ENCODE data around the gene CCM2.

The CCM2 gene

GRCh38 chr7:45071528-45071927 is 71.5 kb downstream of the CCM2 start:
- DNase-seq: no peak

- DNase-seq: no peak
Measured at GRCh38 chr7:45072131-45073030, 72.4 kb downstream of the CCM2 start.

- DNase-seq: no peak
Measured at GRCh38 chr7:45073031-45073785, 73.2 kb downstream of the CCM2 start.

- DNase-seq: no peak
Measured at GRCh38 chr7:45073786-45074527, 74.0 kb downstream of the CCM2 start.

- DNase-seq: no peak
Measured at GRCh38 chr7:45074528-45075354, 74.7 kb downstream of the CCM2 start.

- no peak for DNase-seq
Measured at GRCh38 chr7:45075355-45075644, 75.3 kb downstream of the CCM2 start.

- no peak for DNase-seq
Measured at GRCh38 chr7:45075871-45076796, 76.1 kb downstream of the CCM2 start.

- no peak for DNase-seq
Measured at GRCh38 chr7:45076946-45077345, 76.9 kb downstream of the CCM2 start.

- DNase-seq: no peak
Measured at GRCh38 chr7:45077579-45077978, 77.6 kb downstream of the CCM2 start.

- DNase-seq: peak; percentile 13
Measured at GRCh38 chr7:45078125-45078681, 78.2 kb downstream of the CCM2 start.

- DNase-seq: peak; percentile 12
Measured at GRCh38 chr7:45080265-45080957, 80.4 kb downstream of the CCM2 start.

- no peak for DNase-seq
Measured at GRCh38 chr7:45080958-45081669, 81.1 kb downstream of the CCM2 start.

- DNase-seq: no peak
Measured at GRCh38 chr7:45081670-45081974, 81.6 kb downstream of the CCM2 start.

- no peak for DNase-seq
Measured at GRCh38 chr7:45082031-45082830, 82.2 kb downstream of the CCM2 start.

- no peak for DNase-seq
Measured at GRCh38 chr7:45082831-45083331, 82.9 kb downstream of the CCM2 start.

- DNase-seq: no peak
Measured at GRCh38 chr7:45084336-45084735, 84.3 kb downstream of the CCM2 start.

GRCh38 chr7:45084901-45085618 is 85.1 kb downstream of the CCM2 start:
- DNase-seq: no peak

- no peak for DNase-seq
Measured at GRCh38 chr7:45085619-45086200, 85.7 kb downstream of the CCM2 start.
